Measurements from ENCODE around the gene HDAC4.

The HDAC4 gene

GRCh38 chr2:239316562-239317465 lies 84.0 kb downstream of the HDAC4 start:
- TF ChIP-seq CTCF (IDR thresholded peaks at IDR 0.05; ENCODE audit: low read length) (no peak), EZH2 (IDR thresholded peaks at IDR 0.05; ENCODE audit: borderline replicate concordance, low read length) (no peak)
- Histone ChIP-seq H4K20me1 (ENCODE audit: insufficient read depth, low read length) (no peaks in the 10 kb centered on the region), H3K36me3 (ENCODE audit: insufficient read depth, low read length) (no peaks in the 10 kb centered on the region), H3K79me2 (ENCODE audit: insufficient read depth, low read length) (no peaks in the 10 kb centered on the region), H3K9me2 (ENCODE audit: low read depth, low read length) (no peaks in the 10 kb centered on the region), H2AFZ (ENCODE audit: low read length) (no peak overlapping the region), H3K9me3 (ENCODE audit: low read length) (peaks cover 3% of the 10 kb centered on the region; the same call in 1 of the 2 replicates), H3F3A (ENCODE audit: insufficient read depth, low read length) (no peaks in the 10 kb centered on the region), H3K27me3 (ENCODE audit: insufficient read depth, low read length) (peaks cover 6% of the 10 kb centered on the region; the same call in 1 of the 2 replicates), H3K4me1 (ENCODE audit: insufficient read depth, low read length, severe bottlenecking) (no peaks in the 10 kb centered on the region), H3K9ac (ENCODE audit: low read length) (no peak overlapping the region), H3K4me3 (ENCODE audit: low read depth, low read length, poor library complexity, severe bottlenecking) (no peak overlapping the region), H3K27ac (ENCODE audit: low read depth, low read length, poor library complexity, severe bottlenecking) (no peak overlapping the region), H3K4me2 (ENCODE audit: low read length) (no peak overlapping the region)

GRCh38 chr2:239315308-239315707 lies 85.5 kb downstream of the HDAC4 start:
- Histone ChIP-seq H3K9me3 (ENCODE audit: low read length) (peaks cover 3% of the 10 kb centered on the region; the same call in 1 of the 2 replicates), H3K36me3 (ENCODE audit: insufficient read depth, low read length) (no peaks in the 10 kb centered on the region), H3K79me2 (ENCODE audit: insufficient read depth, low read length) (no peaks in the 10 kb centered on the region), H3K4me2 (ENCODE audit: low read length) (no peak overlapping the region), H3F3A (ENCODE audit: insufficient read depth, low read length) (no peaks in the 10 kb centered on the region), H3K9me2 (ENCODE audit: low read depth, low read length) (no peaks in the 10 kb centered on the region), H3K27ac (ENCODE audit: low read depth, low read length, poor library complexity, severe bottlenecking) (no peak overlapping the region), H3K4me3 (ENCODE audit: low read depth, low read length, poor library complexity, severe bottlenecking) (no peak overlapping the region), H2AFZ (ENCODE audit: low read length) (no peak overlapping the region), H3K27me3 (ENCODE audit: insufficient read depth, low read length) (peaks cover 6% of the 10 kb centered on the region; the same call in 1 of the 2 replicates), H4K20me1 (ENCODE audit: insufficient read depth, low read length) (no peaks in the 10 kb centered on the region), H3K4me1 (ENCODE audit: insufficient read depth, low read length, severe bottlenecking) (no peaks in the 10 kb centered on the region), H3K9ac (ENCODE audit: low read length) (no peak overlapping the region)
- TF ChIP-seq CTCF (IDR thresholded peaks at IDR 0.05; ENCODE audit: low read length): no peak
- no peak for TF ChIP-seq EZH2 (IDR thresholded peaks at IDR 0.05; ENCODE audit: borderline replicate concordance, low read length)

DNA sequence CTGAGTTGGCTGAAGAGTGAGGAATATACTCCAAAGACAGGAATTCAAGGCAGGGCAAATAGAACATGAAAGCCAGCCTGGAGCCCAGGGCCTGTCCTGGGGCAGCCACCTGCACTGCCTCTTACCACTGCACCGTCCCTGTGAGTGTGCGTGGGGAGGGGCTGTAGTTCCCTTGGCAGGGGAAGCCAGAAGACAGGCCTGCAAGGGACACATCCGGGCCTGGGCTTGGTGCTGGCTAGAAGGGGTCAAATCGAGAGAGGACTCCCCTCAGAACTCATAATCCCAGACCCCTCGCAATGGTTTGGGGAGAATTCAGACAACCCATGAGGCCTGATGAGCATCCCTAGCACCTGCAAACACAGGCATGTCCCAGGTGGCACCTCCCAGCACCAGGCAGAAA lies 87.0 kb downstream of the HDAC4 start:
- H3K9me2 ChIP-seq (ENCODE audit: low read depth, low read length): no peaks in the 10 kb centered on the region
- H3K27me3 ChIP-seq (ENCODE audit: insufficient read depth, low read length): peaks cover 6% of the 10 kb centered on the region; the same call in 1 of the 2 replicates
- no peak overlapping the region for H2AFZ ChIP-seq (ENCODE audit: low read length)
- H3K4me1 ChIP-seq (ENCODE audit: insufficient read depth, low read length, severe bottlenecking): no peaks in the 10 kb centered on the region
- H3K4me3 ChIP-seq (ENCODE audit: low read depth, low read length, poor library complexity, severe bottlenecking): no peak overlapping the region
- H3K27ac ChIP-seq (ENCODE audit: low read depth, low read length, poor library complexity, severe bottlenecking): no peak overlapping the region
- no peak overlapping the region for H3K9ac ChIP-seq (ENCODE audit: low read length)
- H3K79me2 ChIP-seq (ENCODE audit: insufficient read depth, low read length): no peaks in the 10 kb centered on the region
- no peaks in the 10 kb centered on the region for H3K36me3 ChIP-seq (ENCODE audit: insufficient read depth, low read length)
- no peaks in the 10 kb centered on the region for H3F3A ChIP-seq (ENCODE audit: insufficient read depth, low read length)
- H3K9me3 ChIP-seq (ENCODE audit: low read length): peaks cover 3% of the 10 kb centered on the region; the same call in 1 of the 2 replicates
- no peaks in the 10 kb centered on the region for H4K20me1 ChIP-seq (ENCODE audit: insufficient read depth, low read length)
- TF ChIP-seq CTCF (IDR thresholded peaks at IDR 0.05; ENCODE audit: low read length) (no peak), EZH2 (IDR thresholded peaks at IDR 0.05; ENCODE audit: borderline replicate concordance, low read length) (no peak)
- H3K4me2 ChIP-seq (ENCODE audit: low read length): no peak overlapping the region
